ENCODE measurements around the gene TRIM7.
"Not testable (repeated sequence)": the region's sequence is repeated elsewhere in the genome, so short reads cannot be mapped to it uniquely, and the experiment has no call there.

Gene TRIM7

GRCh38 chr5:181149806-181150733 lies 54.9 kb downstream of the TRIM7 start:
- no peak for DNase-seq (ENCODE audit: low spot score)

GRCh38 chr5:181149355-181149754 lies 55.6 kb downstream of the TRIM7 start:
- DNase-seq (ENCODE audit: low spot score) = no peak

- DNase-seq (ENCODE audit: low spot score) = not testable (repeated sequence)
These were observed 57.9 kb downstream of the TRIM7 start, which contains the start of gene OR2V2 for GRCh38 chr5:181146927-181147636. Gene OR2V2 (plus strand): TSS chr5:181147586. CDS start chr5:181154943, 7,357 bp downstream.

GRCh38 chr5:181145133-181145532 lies 59.9 kb downstream of the TRIM7 start:
- DNase-seq (ENCODE audit: low spot score) = no peak
